HG03097 (cell line): ENCODE data around the gene HOXC11.

ENCODE experiments used
- ATAC-seq: cut with Tn5 transposase; IDR thresholded peaks from one replicate; pipeline ENCODE4 v1.9.1; 2021; ENCODE audit not compliant: unreplicated experiment, low FRiP score

The HOXC11 gene

GRCh38 chr12:53941750-53942149 lies 31.2 kb upstream of the HOXC11 start:
- ATAC-seq = no peak

GRCh38 chr12:53942467-53942997 lies 30.4 kb upstream of the HOXC11 start:
- no peak for ATAC-seq

- no peak for ATAC-seq
Observed at GRCh38 chr12:53944209-53944608, 28.7 kb upstream of the HOXC11 start.

- ATAC-seq = no peak
Observed at GRCh38 chr12:53944907-53945847, 27.7 kb upstream of the HOXC11 start.

GRCh38 chr12:53947743-53948142 lies 25.2 kb upstream of the HOXC11 start:
- no peak for ATAC-seq

GRCh38 chr12:53948650-53949593 lies 24.0 kb upstream of the HOXC11 start:
- ATAC-seq = no peak

GRCh38 chr12:53949631-53950436 lies 23.1 kb upstream of the HOXC11 start:
- ATAC-seq = no peak

GRCh38 chr12:53950437-53950773 lies 22.5 kb upstream of the HOXC11 start:
- ATAC-seq = no peak

GRCh38 chr12:53950789-53951576 lies 21.9 kb upstream of the HOXC11 start:
- no peak for ATAC-seq

GRCh38 chr12:53951577-53952334 lies 21.2 kb upstream of the HOXC11 start:
- no peak for ATAC-seq

- ATAC-seq = no peak
Observed at GRCh38 chr12:53952335-53952694, 20.6 kb upstream of the HOXC11 start.

- no peak for ATAC-seq
Observed at GRCh38 chr12:53952871-53953734, 19.8 kb upstream of the HOXC11 start.

GRCh38 chr12:53953831-53954693 lies 18.9 kb upstream of the HOXC11 start:
- ATAC-seq = no peak

- ATAC-seq = no peak
Observed at GRCh38 chr12:53954694-53955035, 18.3 kb upstream of the HOXC11 start, which contains the start of gene HOXC12. Gene HOXC12 (plus strand): TSS chr12:53954903. CDS start chr12:53954930, 27 bp downstream.

GRCh38 chr12:53955036-53955775 lies 17.7 kb upstream of the HOXC11 start:
- ATAC-seq = no peak

- no peak for ATAC-seq
Observed at GRCh38 chr12:53955776-53956250, 17.1 kb upstream of the HOXC11 start.
